Kidney (tissue), 14 donors: ENCODE measurements around the gene C1orf232. TPM values are rescaled to one million over a fixed set of nuclear protein-coding genes. Genes with fewer than 3 reads are reported as not detected.

Experiments used
- DNase-seq, 5 donors: peaks; one replicate each; pipeline ENCODE4 v3.0.0-alpha.2; 2013 to 2020
- FAIRE-seq: peaks from 2 replicates; lab custom pipeline; 2012; peaks lifted over from hg19 to GRCh38; lab: Jason Lieb, UNC
- H3K27ac ChIP-seq, 2 donors: one replicate each; pipeline ENCODE4 v1.7.0; 2013; ENCODE audit warnings: low read depth in 2 of 2, low read length in 2 of 2, inconsistent platforms in 1 of 2
- H3K27me3 ChIP-seq: one replicate; pipeline ENCODE4 v1.7.1; 2013; ENCODE audit warnings: low read length, inconsistent platforms; ENCODE audit not compliant: control insufficient read depth, insufficient read depth
- H3K36me3 ChIP-seq, 3 donors: one replicate each; pipeline versions ENCODE4 v1.7.0 to v1.7.1; 2013; ENCODE audit warnings: low read length in 3 of 3, control low read depth in 1 of 3, inconsistent platforms in 1 of 3; ENCODE audit not compliant: insufficient read depth in 3 of 3, control insufficient read depth in 2 of 3
- H3K4me1 ChIP-seq, 3 donors: one replicate each; pipeline versions ENCODE4 v1.7.0 to v1.7.1; 2013; ENCODE audit warnings: low read length in 3 of 3, inconsistent platforms in 1 of 3, low read depth in 1 of 3; ENCODE audit not compliant: control insufficient read depth in 2 of 3, insufficient read depth in 2 of 3
- H3K4me3 ChIP-seq, 3 donors: one replicate each; pipeline versions ENCODE4 v1.7.0 to v1.8.1; 2013; ENCODE audit warnings: low read length in 3 of 3, control low read depth in 1 of 3, inconsistent platforms in 1 of 3
- H3K9ac ChIP-seq, 3 donors: one replicate each; pipeline versions ENCODE4 v1.7.0 to v1.7.1; 2013; ENCODE audit warnings: low read length in 3 of 3, control low read depth in 1 of 3, inconsistent platforms in 1 of 3
- H3K9me3 ChIP-seq, 3 donors: one replicate each; pipeline versions ENCODE4 v1.7.0 to v1.7.1; 2013; ENCODE audit warnings: low read length in 3 of 3, control low read depth in 1 of 3, inconsistent platforms in 1 of 3; ENCODE audit not compliant: control insufficient read depth in 2 of 3, insufficient read depth in 1 of 3
- CTCF ChIP-seq: IDR thresholded peaks from 3 replicates; pipeline ENCODE4 v1.5.1; 2012; ENCODE audit warnings: mild to moderate bottlenecking, moderate library complexity, borderline replicate concordance; ENCODE audit not compliant: insufficient read depth; ENCODE audit errors: extremely low read depth
- intact Hi-C: fragments of 100-400 bp; cut with DNase I; formaldehyde crosslinking; loops from one replicate; pipeline ENCODE4 v1.11.1; 2022
- polyA plus RNA-seq: library from polyadenylated mRNA; stranded (reverse); fragments of 350-450 nt; fragmentation: Illumina TruSeq; extraction: RNeasy Lipid Tissue Mini Kit (QIAGEN cat#74804); gene quantifications from one replicate; pipeline ENCODE4 v1.2.3, GENCODE V29; 2014; ENCODE audit warnings: low read depth, low replicate concordance; ENCODE audit not compliant: insufficient read depth
- total RNA-seq: library from RNA; stranded (reverse); fragmentation: NEBNext Ultra II Directional; extraction: Animal tissue kit (Norgen Biotek cat#: 25700); gene quantifications from one replicate; pipeline ENCODE4 v1.2.1, GENCODE V29; 2021
- donor health status: control.
- donor health status: control.
- donor health status: control.
- donor health status: control.
- donor health status: control.
- donor health status: DM: yes; HTN: yes; CAD: no.
- donor health status: Normal renal cell carcinoma (clear cell type).

Gene C1orf232
- total and polyA plus RNA-seq, 2 donors from 2014 or later = not detected

GRCh38 chr1:26125382-26125781, 43.4 kb downstream of the C1orf232 start:
- Histone ChIP-seq H3K4me1 (peaks cover 0 to 10% (median 2%) of the 10 kb centered on the region in 3 donors), H3K9me3 (no peaks in the 10 kb centered on the region), H3K27ac (no peak overlapping the region), H3K9ac (no peak overlapping the region), H3K4me3 (no peak overlapping the region), H3K36me3 (no peaks in the 10 kb centered on the region), H3K27me3 (no peaks in the 10 kb centered on the region)
- no peak for TF ChIP-seq CTCF
- DNase-seq (no peak), FAIRE-seq (peak; percentile 21)
- intact Hi-C loops = no loop called here

GRCh38 chr1:26124418-26125331, 44.1 kb downstream of the C1orf232 start:
- Histone ChIP-seq H3K27ac (no peak overlapping the region), H3K4me1 (peaks cover 0 to 10% (median 2%) of the 10 kb centered on the region in 3 donors), H3K4me3 (no peak overlapping the region), H3K9me3 (no peaks in the 10 kb centered on the region), H3K9ac (no peak overlapping the region), H3K36me3 (no peaks in the 10 kb centered on the region), H3K27me3 (no peaks in the 10 kb centered on the region)
- intact Hi-C loops = no loop called here
- DNase-seq (no peak), FAIRE-seq (no peak)
- TF ChIP-seq CTCF = no peak

- Histone ChIP-seq H3K4me1 (peaks cover 0 to 10% (median 2%) of the 10 kb centered on the region in 3 donors), H3K27ac (no peak overlapping the region), H3K4me3 (no peak overlapping the region), H3K9ac (no peak overlapping the region), H3K9me3 (no peaks in the 10 kb centered on the region), H3K27me3 (no peaks in the 10 kb centered on the region), H3K36me3 (peaks cover 0 to 5% (median 2%) of the 10 kb centered on the region in 3 donors)
- FAIRE-seq (no peak), DNase-seq (no peak)
- intact Hi-C loops = no loop called here
- no peak for TF ChIP-seq CTCF
Observed at GRCh38 chr1:26122988-26123973, 45.5 kb downstream of the C1orf232 start.
